HEK293T (cell line): ENCODE results near the gene GRAMD2A.

ENCODE experiments used
- CTCF ChIA-PET: fragments of 350-600 bp; formaldehyde crosslinking; extraction: SDS; loops from one replicate; lab custom pipeline; 2021; ENCODE audit warnings: antibody characterized with exemption, inconsistent platforms; lab: Yijun Ruan, JAX
- POLR2A ChIA-PET: fragments of 350-600 bp; formaldehyde crosslinking; extraction: SDS; loops from one replicate; lab custom pipeline; 2020; ENCODE audit warnings: antibody characterized with exemption, inconsistent platforms; lab: Yijun Ruan, JAX
- DNase-seq: peaks from one replicate; pipeline ENCODE4 v3.0.0; 2012; ENCODE audit warnings: mixed read lengths; ENCODE audit errors: extremely low spot score
- ARNT ChIP-seq: fragments of 450-650 bp; IDR thresholded peaks from 2 replicates; pipeline ENCODE4 v1.6.1; 2017; ENCODE audit warnings: mild to moderate bottlenecking
- BHLHE40 ChIP-seq: fragments of 450-650 bp; IDR thresholded peaks from 2 replicates; pipeline ENCODE4 v1.6.1; 2016; ENCODE audit warnings: mild to moderate bottlenecking, moderate library complexity, borderline replicate concordance
- CTBP1 ChIP-seq: fragments of 450-650 bp; IDR thresholded peaks from 2 replicates; pipeline ENCODE4 v1.6.1; 2016; ENCODE audit warnings: borderline replicate concordance
- ELF4 ChIP-seq: fragments of 450-650 bp; IDR thresholded peaks from 2 replicates; pipeline ENCODE4 v1.6.1; 2017; ENCODE audit warnings: antibody characterized with exemption
- FOXA1 ChIP-seq: fragments of 450-650 bp; IDR thresholded peaks from 2 replicates; pipeline ENCODE4 v1.6.1; 2016; ENCODE audit warnings: mild to moderate bottlenecking
- FOXK2 ChIP-seq: fragments of 450-650 bp; IDR thresholded peaks from 2 replicates; pipeline ENCODE4 v1.6.1; 2016; ENCODE audit warnings: mild to moderate bottlenecking
- FOXM1 ChIP-seq: fragments of 450-650 bp; IDR thresholded peaks from 2 replicates; pipeline ENCODE4 v1.6.1; 2017; ENCODE audit warnings: mild to moderate bottlenecking, borderline replicate concordance
- HDGF ChIP-seq: fragments of 450-650 bp; IDR thresholded peaks from 2 replicates; pipeline ENCODE4 v1.6.1; 2017; ENCODE audit warnings: antibody characterized with exemption, borderline replicate concordance
- L3MBTL2 ChIP-seq: fragments of 450-650 bp; conservative IDR thresholded peaks from 2 replicates; pipeline ENCODE4 v1.6.1; 2016; ENCODE audit warnings: mild to moderate bottlenecking
- LEF1 ChIP-seq: fragments of 450-650 bp; IDR thresholded peaks from 2 replicates; pipeline ENCODE4 v1.6.1; 2017; ENCODE audit warnings: mild to moderate bottlenecking, borderline replicate concordance
- NFRKB ChIP-seq: fragments of 450-650 bp; IDR thresholded peaks from 2 replicates; pipeline ENCODE4 v1.6.1; 2016; ENCODE audit warnings: mild to moderate bottlenecking, moderate library complexity
- SP1 ChIP-seq: fragments of 450-650 bp; IDR thresholded peaks from 2 replicates; pipeline ENCODE4 v1.6.1; 2017
- SUZ12 ChIP-seq: fragments of 450-650 bp; IDR thresholded peaks from 2 replicates; pipeline ENCODE4 v1.6.1; 2016; ENCODE audit warnings: mild to moderate bottlenecking
- TARDBP ChIP-seq: fragments of 450-650 bp; IDR thresholded peaks from 2 replicates; pipeline ENCODE4 v1.6.1; 2016
- ZNF384 ChIP-seq: fragments of 450-650 bp; IDR thresholded peaks from 2 replicates; pipeline ENCODE4 v1.6.1; 2016
- TF ChIP-seq, protein P1 (sequence below): fragments of 450-650 bp; IDR thresholded peaks from 2 replicates; pipeline ENCODE4 v1.6.1; 2016

GRAMD2A gene

DNA sequence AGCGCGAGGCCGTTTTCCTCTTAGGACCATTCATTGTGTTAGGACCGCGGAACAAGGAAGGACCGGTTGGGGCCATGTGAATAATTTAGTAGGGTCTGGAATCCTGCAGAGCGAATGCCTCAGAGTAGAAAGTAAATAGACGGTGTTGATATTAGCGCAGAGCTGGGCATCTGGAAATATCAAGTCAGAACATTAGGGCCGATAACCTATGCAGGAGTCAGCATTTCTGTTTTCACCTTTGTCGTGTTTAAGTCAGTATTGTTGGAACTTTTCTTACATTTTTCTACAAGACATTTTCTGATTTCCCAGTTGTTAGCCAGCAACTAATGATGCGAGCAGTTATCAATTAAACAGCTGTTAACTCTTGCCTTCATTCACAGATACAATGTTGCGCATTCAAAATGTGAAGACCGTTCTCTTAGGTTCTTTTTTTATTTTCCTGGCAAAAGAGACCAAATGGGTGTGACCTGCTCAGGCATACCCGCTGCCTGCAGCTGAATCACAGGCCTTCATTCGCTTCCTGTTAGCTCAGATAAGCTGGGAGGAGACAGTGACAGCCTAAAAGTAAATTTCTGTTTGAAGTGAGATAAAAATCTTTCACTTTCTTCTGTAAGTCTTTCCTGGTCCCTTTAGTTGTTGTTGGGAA is 34.4 kb upstream of the GRAMD2A start:
- no peak for DNase-seq
- CTCF ChIA-PET: no interaction called here
- TF ChIP-seq ZNF384 (no peak), L3MBTL2 (no peak), FOXK2 (no peak), BHLHE40 (no peak), CTBP1 (no peak), ELF4 (no peak), SP1 (no peak), ARNT (no peak), NFRKB (no peak), HDGF (no peak)
- TF ChIP-seq, protein P1, sequence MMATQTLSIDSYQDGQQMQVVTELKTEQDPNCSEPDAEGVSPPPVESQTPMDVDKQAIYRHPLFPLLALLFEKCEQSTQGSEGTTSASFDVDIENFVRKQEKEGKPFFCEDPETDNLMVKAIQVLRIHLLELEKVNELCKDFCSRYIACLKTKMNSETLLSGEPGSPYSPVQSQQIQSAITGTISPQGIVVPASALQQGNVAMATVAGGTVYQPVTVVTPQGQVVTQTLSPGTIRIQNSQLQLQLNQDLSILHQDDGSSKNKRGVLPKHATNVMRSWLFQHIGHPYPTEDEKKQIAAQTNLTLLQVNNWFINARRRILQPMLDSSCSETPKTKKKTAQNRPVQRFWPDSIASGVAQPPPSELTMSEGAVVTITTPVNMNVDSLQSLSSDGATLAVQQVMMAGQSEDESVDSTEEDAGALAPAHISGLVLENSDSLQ: no peak
- POLR2A ChIA-PET: interaction anchor here (0.6 to 7.3 kb wide), 16 partner anchors 8 to 454 kb away, joined by 3 to 77 read pairs (median 5); partner anchors contain the start of genes BBS4, GRAMD2A, HIGD2B and MYO9A

- TF ChIP-seq, protein P1: peak; percentile 68; the same call in 1 of the 2 replicates
- peak; percentile 79 for TF ChIP-seq ELF4
- TF ChIP-seq FOXM1: peak; percentile 11; the same call in 1 of the 2 replicates
- TF ChIP-seq L3MBTL2: peak; percentile 15
- TF ChIP-seq TARDBP: no peak
- no peak for TF ChIP-seq ARNT
- TF ChIP-seq CTBP1: peak; percentile 91
- TF ChIP-seq HDGF: no peak
- TF ChIP-seq FOXK2: no peak
- TF ChIP-seq NFRKB: no peak
- TF ChIP-seq SP1: no peak
- no peak for TF ChIP-seq ZNF384
- no peak for TF ChIP-seq SUZ12
- TF ChIP-seq FOXA1: no peak
- no peak for TF ChIP-seq BHLHE40
- no peak; the same call in 1 of the 2 replicates for TF ChIP-seq LEF1
- POLR2A ChIA-PET: interaction anchor here (0.6 to 7.3 kb wide), 30 partner anchors 9 to 474 kb away, joined by 3 to 77 read pairs (median 5); partner anchors contain the start of genes ARIH1, BBS4, GRAMD2A and HEXA
- DNase-seq: peak; percentile 94
- CTCF ChIA-PET: no interaction called here
These were observed 33.7 kb upstream of the GRAMD2A start, which contains the start of gene PKM for GRCh38 chr15:72231066-72231832. TSS of gene PKM (minus strand) at chr15:72231190. CDS start at chr15:72219097, 12,093 bp downstream.

DNA sequence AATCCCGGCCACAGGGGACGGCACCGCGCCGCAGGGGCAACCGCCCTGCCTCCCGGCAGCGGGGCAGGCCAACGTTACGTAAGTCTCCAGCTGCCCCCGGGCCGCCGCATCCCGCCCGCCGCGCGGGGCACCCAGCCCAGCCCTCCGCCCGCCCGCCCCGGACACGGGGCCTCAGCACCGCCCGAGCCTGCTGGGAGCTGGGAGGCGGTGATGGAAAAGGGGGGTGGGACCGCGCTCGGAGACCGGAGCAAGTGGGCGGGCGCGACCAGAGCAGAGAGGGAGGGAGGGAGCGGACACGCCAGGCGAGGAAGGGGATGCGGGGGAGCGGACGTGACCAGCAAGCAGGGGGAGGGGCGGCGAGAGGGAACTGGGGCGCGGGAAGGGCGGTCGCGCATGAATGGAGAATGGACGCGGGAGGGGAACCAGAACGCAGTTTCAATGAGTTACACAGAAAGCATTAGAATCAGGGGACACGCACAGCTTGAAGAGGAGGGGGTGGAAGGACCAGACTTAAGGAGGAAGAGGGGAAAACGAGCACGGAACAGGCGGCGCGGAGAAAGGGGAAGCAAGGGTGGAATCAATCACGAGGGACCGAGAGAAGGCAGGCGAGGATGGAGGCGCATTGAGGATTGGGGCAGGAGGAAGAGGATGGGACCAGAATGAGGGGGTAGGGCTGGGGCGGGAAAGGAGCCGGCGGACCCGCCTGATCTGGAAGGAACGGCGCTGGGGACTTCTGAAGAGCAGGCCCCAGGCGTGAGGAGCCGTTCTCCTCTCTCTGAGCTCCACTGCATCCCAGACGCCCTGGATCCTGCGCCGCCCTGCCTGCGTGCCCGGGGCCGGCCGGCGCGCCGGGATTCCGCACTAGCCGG is 32.8 kb upstream of the GRAMD2A start:
- peak; percentile 78 for DNase-seq
- ChIA-PET POLR2A (interaction anchor here (0.6 to 7.3 kb wide), 32 partner anchors 9 to 844 kb away, joined by 3 to 77 read pairs (median 5); partner anchors contain the start of genes ARIH1, BBS4, GRAMD2A and HEXA), CTCF (interaction anchor here (1.3 kb wide), 1 partner anchor 30 kb away, joined by 3 read pairs; no protein-coding TSS in a partner anchor)
- no peak for TF ChIP-seq ELF4
- no peak for TF ChIP-seq FOXA1
- TF ChIP-seq, protein P1: no peak
- TF ChIP-seq BHLHE40: no peak
- TF ChIP-seq HDGF: no peak
- TF ChIP-seq FOXM1: no peak
- TF ChIP-seq L3MBTL2: 0 out of 2 replicates have a peak, but pooled peaks have one; percentile 35
- TF ChIP-seq SUZ12: no peak
- no peak for TF ChIP-seq NFRKB
- no peak; the same call in 1 of the 2 replicates for TF ChIP-seq LEF1
- TF ChIP-seq CTBP1: no peak
- 0 out of 2 replicates have a peak, but pooled peaks have one; percentile 56 for TF ChIP-seq ARNT
- no peak for TF ChIP-seq ZNF384
- TF ChIP-seq SP1: no peak
- 0 out of 2 replicates have a peak, but pooled peaks have one; percentile 54 for TF ChIP-seq TARDBP
- TF ChIP-seq FOXK2: no peak

DNA sequence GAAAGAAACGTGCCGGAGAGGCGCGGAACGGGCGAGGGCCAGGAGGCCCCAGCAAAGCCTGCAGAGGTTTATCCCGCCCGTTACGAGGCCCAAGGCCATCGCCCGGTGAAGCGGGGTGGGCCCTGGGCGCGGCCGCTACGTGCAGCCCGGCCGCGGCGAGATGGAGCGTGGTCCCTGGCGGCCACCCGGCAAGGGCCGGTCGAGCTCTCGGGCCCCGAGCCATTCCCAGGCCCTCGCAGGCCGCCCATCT is 32.3 kb upstream of the GRAMD2A start:
- peak; percentile 20 for DNase-seq
- ChIA-PET CTCF (interaction anchor here (1.3 kb wide), 1 partner anchor 29 kb away, joined by 3 read pairs; no protein-coding TSS in a partner anchor), POLR2A (interaction anchor here (0.8 to 7.3 kb wide), 22 partner anchors 9 to 845 kb away, joined by 3 to 77 read pairs (median 6); partner anchors contain the start of genes ARIH1 and GRAMD2A)
- TF ChIP-seq HDGF: 0 out of 2 replicates have a peak, but pooled peaks have one; percentile 66
- 0 out of 2 replicates have a peak, but pooled peaks have one; percentile 65 for TF ChIP-seq LEF1
- no peak for TF ChIP-seq BHLHE40
